Measurements from ENCODE around the gene CDKAL1.
"Not testable (repeated sequence)": the region's sequence is repeated elsewhere in the genome, so short reads cannot be mapped to it uniquely, and the experiment has no call there.

The CDKAL1 gene

GRCh38 chr6:21193790-21194475, 659.7 kb downstream of the CDKAL1 start:
- TF ChIP-seq CTCF (IDR thresholded peaks at IDR 0.05; ENCODE audit: borderline replicate concordance, extremely low read depth, low read length, poor library complexity, severe bottlenecking) (no peak), EZH2 (IDR thresholded peaks at IDR 0.05; ENCODE audit: borderline replicate concordance, low read depth, low read length, severe bottlenecking) (no peak)
- no peak for DNase-seq
- Histone ChIP-seq H3K4me1 (ENCODE audit: insufficient read depth, low read length) (peaks cover 48% of the 10 kb centered on the region), H4K20me1 (ENCODE audit: insufficient read depth, low read length) (no peaks in the 10 kb centered on the region), H3K27me3 (ENCODE audit: insufficient read depth, low read length, poor library complexity) (no peaks in the 10 kb centered on the region), H3K9me3 (ENCODE audit: insufficient read depth, low read length, severe bottlenecking) (no peaks in the 10 kb centered on the region), H3K79me2 (ENCODE audit: insufficient read depth, low read length) (no peaks in the 10 kb centered on the region), H3K36me3 (ENCODE audit: insufficient read depth, low read length) (no peaks in the 10 kb centered on the region), H3K4me2 (ENCODE audit: insufficient read depth, low read length) (no peak overlapping the region), H2AFZ (ENCODE audit: low read depth, low read length) (no peak overlapping the region), H3K27ac (ENCODE audit: low read length) (peak overlapping the region; percentile 19; the same call in 1 of the 2 replicates), H3K9ac (ENCODE audit: low read depth, low read length) (no peak overlapping the region), H3K4me3 (ENCODE audit: low read depth in 1 of 2, low read length in 2 of 2) (no peak overlapping the region)
- ATAC-seq (ENCODE audit: insufficient read depth, low read depth): no peak

GRCh38 chr6:21195301-21195700, 661.0 kb downstream of the CDKAL1 start:
- H3K27me3 ChIP-seq (ENCODE audit: insufficient read depth, low read length, poor library complexity); H3K36me3 ChIP-seq (ENCODE audit: insufficient read depth, low read length); H3K4me2 ChIP-seq (ENCODE audit: insufficient read depth, low read length); H3K79me2 ChIP-seq (ENCODE audit: insufficient read depth, low read length); H2AFZ ChIP-seq (ENCODE audit: low read depth, low read length); H3K27ac ChIP-seq (ENCODE audit: low read length); H3K4me3 ChIP-seq (ENCODE audit: low read depth in 1 of 2, low read length in 2 of 2); DNase-seq; ATAC-seq (ENCODE audit: insufficient read depth, low read depth); H3K9me3 ChIP-seq (ENCODE audit: insufficient read depth, low read length, severe bottlenecking); H3K9ac ChIP-seq (ENCODE audit: low read depth, low read length); H4K20me1 ChIP-seq (ENCODE audit: insufficient read depth, low read length): not testable (repeated sequence)
- peaks cover 35% of the 10 kb centered on the region for H3K4me1 ChIP-seq (ENCODE audit: insufficient read depth, low read length)

GRCh38 chr6:21198032-21198640, 663.9 kb downstream of the CDKAL1 start:
- DNase-seq: no peak
- H3K9me3 ChIP-seq (ENCODE audit: insufficient read depth, low read length, severe bottlenecking): no peaks in the 10 kb centered on the region
- no peak overlapping the region for H2AFZ ChIP-seq (ENCODE audit: low read depth, low read length)
- ATAC-seq (ENCODE audit: insufficient read depth, low read depth): no peak
- H3K27ac ChIP-seq (ENCODE audit: low read length): no peak overlapping the region
- 0 out of 2 replicates have a peak, but pooled peaks cover 10% of the 10 kb centered on the region for H3K4me1 ChIP-seq (ENCODE audit: insufficient read depth, low read length)
- no peak overlapping the region for H3K4me2 ChIP-seq (ENCODE audit: insufficient read depth, low read length)
- no peak overlapping the region for H3K4me3 ChIP-seq (ENCODE audit: low read depth in 1 of 2, low read length in 2 of 2)
- H3K79me2 ChIP-seq (ENCODE audit: insufficient read depth, low read length): no peaks in the 10 kb centered on the region
- TF ChIP-seq EZH2 (IDR thresholded peaks at IDR 0.05; ENCODE audit: borderline replicate concordance, low read depth, low read length, severe bottlenecking) (no peak), CTCF (IDR thresholded peaks at IDR 0.05; ENCODE audit: borderline replicate concordance, extremely low read depth, low read length, poor library complexity, severe bottlenecking) (no peak)
- H3K27me3 ChIP-seq (ENCODE audit: insufficient read depth, low read length, poor library complexity): no peaks in the 10 kb centered on the region
- H3K9ac ChIP-seq (ENCODE audit: low read depth, low read length): no peak overlapping the region
- H3K36me3 ChIP-seq (ENCODE audit: insufficient read depth, low read length): peaks cover 5% of the 10 kb centered on the region; the same call in 1 of the 2 replicates
- H4K20me1 ChIP-seq (ENCODE audit: insufficient read depth, low read length): no peaks in the 10 kb centered on the region

- DNase-seq: no peak
Measured at GRCh38 chr6:21199262-21199661, 665.0 kb downstream of the CDKAL1 start.

More at GRCh38 chr6:21199262-21199661, 665.0 kb downstream of the CDKAL1 start:
- H3K4me2 ChIP-seq (ENCODE audit: insufficient read depth, low read length): no peak overlapping the region
- H3K4me3 ChIP-seq (ENCODE audit: low read depth in 1 of 2, low read length in 2 of 2): no peak overlapping the region
- no peak overlapping the region for H3K9ac ChIP-seq (ENCODE audit: low read depth, low read length)
- no peak for TF ChIP-seq CTCF (IDR thresholded peaks at IDR 0.05; ENCODE audit: borderline replicate concordance, extremely low read depth, low read length, poor library complexity, severe bottlenecking)
- TF ChIP-seq EZH2 (IDR thresholded peaks at IDR 0.05; ENCODE audit: borderline replicate concordance, low read depth, low read length, severe bottlenecking): no peak
- no peaks in the 10 kb centered on the region for H4K20me1 ChIP-seq (ENCODE audit: insufficient read depth, low read length)
- no peaks in the 10 kb centered on the region for H3K9me3 ChIP-seq (ENCODE audit: insufficient read depth, low read length, severe bottlenecking)
- H3K4me1 ChIP-seq (ENCODE audit: insufficient read depth, low read length): 0 out of 2 replicates have a peak, but pooled peaks cover 4% of the 10 kb centered on the region
- ATAC-seq (ENCODE audit: insufficient read depth, low read depth): no peak
- H3K79me2 ChIP-seq (ENCODE audit: insufficient read depth, low read length): no peaks in the 10 kb centered on the region
- no peak overlapping the region for H3K27ac ChIP-seq (ENCODE audit: low read length)
- H2AFZ ChIP-seq (ENCODE audit: low read depth, low read length): no peak overlapping the region
- no peaks in the 10 kb centered on the region for H3K27me3 ChIP-seq (ENCODE audit: insufficient read depth, low read length, poor library complexity)
- H3K36me3 ChIP-seq (ENCODE audit: insufficient read depth, low read length): peaks cover 5% of the 10 kb centered on the region; the same call in 1 of the 2 replicates

Measured in DND-41 (cell line).